H1 (cell line): ENCODE measurements around the gene ARID4A. TPM values are rescaled to one million over a fixed set of nuclear protein-coding genes. Genes with fewer than 3 reads are reported as not detected.

Source experiments
- CHD2 ChIP-seq: IDR thresholded peaks from 2 replicates; pipeline ENCODE4 v1.6.1; 2012; ENCODE audit warnings: low read length, improper control_type of control experiment
- KDM1A ChIP-seq: fragments of 200-600, 300-600 bp; sonication (generic); IDR thresholded peaks from 2 replicates; pipeline ENCODE4 v1.7.1; 2016; ENCODE audit warnings: mild to moderate bottlenecking, low read length, borderline replicate concordance
- SP1 ChIP-seq: IDR thresholded peaks from 2 replicates; pipeline ENCODE4 v1.6.1; 2011; ENCODE audit warnings: low read depth, low read length
- TAF7 ChIP-seq: optimal IDR thresholded peaks from 2 replicates; pipeline ENCODE3; 2011; ENCODE audit warnings: low read depth, mild to moderate bottlenecking, inconsistent platforms, low read length, moderate library complexity, borderline replicate concordance
- YY1 ChIP-seq: IDR thresholded peaks from 2 replicates; pipeline ENCODE4 v1.6.1; 2011; ENCODE audit warnings: low read depth, mild to moderate bottlenecking, low read length
- polyA plus RNA-seq, 7 experiments: library from polyadenylated mRNA; depleted of rRNA in 3 of 7; stranded (reverse) in 5 of 7; unstranded in 2 of 7; fragments of >200 nt in 5 of 7; fragments of 200-250 nt in 2 of 7; gene quantifications; 1 replicate in 5 of 7; 2 replicates in 1 of 7; 4 replicates in 1 of 7; pipeline versions ENCODE4 v1.2.1 to v1.2.3, GENCODE V29; 2011 to 2013; ENCODE audit warnings: missing spikeins in 2 of 7, mixed read lengths in 2 of 7
- total RNA-seq: library from RNA; stranded (reverse); fragmentation: NEBNext Ultra II Directional; extraction: Animal tissue kit (Norgen Biotek cat#: 25700); gene quantifications from 2 replicates; pipeline ENCODE4 v1.2.1, GENCODE V29; 2021
- TF ChIP-seq, protein P1 (sequence below), 3 experiments: IDR thresholded peaks; 1 replicate in 2 of 3; 2 replicates in 1 of 3; pipeline versions ENCODE4 v1.5.1 to v1.6.1; 2011; ENCODE audit warnings: low read length in 3 of 3, mild to moderate bottlenecking in 3 of 3, inconsistent platforms in 2 of 3, low read depth in 1 of 3, moderate library complexity in 1 of 3; ENCODE audit not compliant: insufficient read depth in 1 of 3; ENCODE audit errors: control extremely low read depth in 1 of 3

The ARID4A gene
- total and polyA plus RNA-seq, 2 of the 8 experiments (the other 6 are each of a cell fraction or from before 2014, with no cell fraction given), result 2.1 to 14.6 TPM

DNA sequence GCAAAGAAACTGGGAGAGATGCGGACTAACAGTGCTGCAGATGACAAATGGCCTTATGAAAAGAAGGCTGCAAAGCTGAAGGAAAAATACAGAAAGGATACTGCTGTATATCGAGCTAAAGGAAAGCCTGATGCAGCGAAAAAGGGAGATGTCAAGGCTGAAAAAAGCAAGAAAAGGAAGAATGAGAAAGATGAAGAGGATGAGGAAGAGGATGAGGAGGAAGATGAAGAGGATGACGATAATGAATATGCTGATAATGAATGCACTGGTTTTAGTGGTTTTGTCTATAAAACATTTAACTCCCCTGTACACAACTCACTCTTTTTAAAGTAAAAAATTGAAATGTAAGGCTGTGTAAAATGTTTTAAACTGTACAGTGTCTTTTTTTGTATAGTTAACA lies 13.2 kb upstream of the ARID4A start (continued):
- TF ChIP-seq CHD2 (no peak), TAF7 (no peak), SP1 (no peak), YY1 (no peak), KDM1A (no peak)
- TF ChIP-seq, protein P1, sequence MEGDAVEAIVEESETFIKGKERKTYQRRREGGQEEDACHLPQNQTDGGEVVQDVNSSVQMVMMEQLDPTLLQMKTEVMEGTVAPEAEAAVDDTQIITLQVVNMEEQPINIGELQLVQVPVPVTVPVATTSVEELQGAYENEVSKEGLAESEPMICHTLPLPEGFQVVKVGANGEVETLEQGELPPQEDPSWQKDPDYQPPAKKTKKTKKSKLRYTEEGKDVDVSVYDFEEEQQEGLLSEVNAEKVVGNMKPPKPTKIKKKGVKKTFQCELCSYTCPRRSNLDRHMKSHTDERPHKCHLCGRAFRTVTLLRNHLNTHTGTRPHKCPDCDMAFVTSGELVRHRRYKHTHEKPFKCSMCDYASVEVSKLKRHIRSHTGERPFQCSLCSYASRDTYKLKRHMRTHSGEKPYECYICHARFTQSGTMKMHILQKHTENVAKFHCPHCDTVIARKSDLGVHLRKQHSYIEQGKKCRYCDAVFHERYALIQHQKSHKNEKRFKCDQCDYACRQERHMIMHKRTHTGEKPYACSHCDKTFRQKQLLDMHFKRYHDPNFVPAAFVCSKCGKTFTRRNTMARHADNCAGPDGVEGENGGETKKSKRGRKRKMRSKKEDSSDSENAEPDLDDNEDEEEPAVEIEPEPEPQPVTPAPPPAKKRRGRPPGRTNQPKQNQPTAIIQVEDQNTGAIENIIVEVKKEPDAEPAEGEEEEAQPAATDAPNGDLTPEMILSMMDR (IDR thresholded peaks at IDR 0.05; ENCODE audit: control extremely low read depth in 1 of 3, insufficient read depth in 1 of 3, low read depth in 1 of 3, low read length in 3 of 3), result no peak
